ENCODE data around the gene BCL7A. TPM values are rescaled to one million over a fixed set of nuclear protein-coding genes. Genes with fewer than 3 reads are reported as not detected.
A peak's percentile ranks its signal among the peaks of the same experiment; 100 is the strongest.

The BCL7A gene
- total and polyA plus RNA-seq, 10 of the 15 experiments (the other 5 are each of a cell fraction or from before 2014, with no cell fraction given): 0.37 to 17.2 (median 11.7) TPM

GRCh38 chr12:121992059-121992879 lies 29.4 kb upstream of the BCL7A start (continued):
- TF ChIP-seq, protein P1, sequence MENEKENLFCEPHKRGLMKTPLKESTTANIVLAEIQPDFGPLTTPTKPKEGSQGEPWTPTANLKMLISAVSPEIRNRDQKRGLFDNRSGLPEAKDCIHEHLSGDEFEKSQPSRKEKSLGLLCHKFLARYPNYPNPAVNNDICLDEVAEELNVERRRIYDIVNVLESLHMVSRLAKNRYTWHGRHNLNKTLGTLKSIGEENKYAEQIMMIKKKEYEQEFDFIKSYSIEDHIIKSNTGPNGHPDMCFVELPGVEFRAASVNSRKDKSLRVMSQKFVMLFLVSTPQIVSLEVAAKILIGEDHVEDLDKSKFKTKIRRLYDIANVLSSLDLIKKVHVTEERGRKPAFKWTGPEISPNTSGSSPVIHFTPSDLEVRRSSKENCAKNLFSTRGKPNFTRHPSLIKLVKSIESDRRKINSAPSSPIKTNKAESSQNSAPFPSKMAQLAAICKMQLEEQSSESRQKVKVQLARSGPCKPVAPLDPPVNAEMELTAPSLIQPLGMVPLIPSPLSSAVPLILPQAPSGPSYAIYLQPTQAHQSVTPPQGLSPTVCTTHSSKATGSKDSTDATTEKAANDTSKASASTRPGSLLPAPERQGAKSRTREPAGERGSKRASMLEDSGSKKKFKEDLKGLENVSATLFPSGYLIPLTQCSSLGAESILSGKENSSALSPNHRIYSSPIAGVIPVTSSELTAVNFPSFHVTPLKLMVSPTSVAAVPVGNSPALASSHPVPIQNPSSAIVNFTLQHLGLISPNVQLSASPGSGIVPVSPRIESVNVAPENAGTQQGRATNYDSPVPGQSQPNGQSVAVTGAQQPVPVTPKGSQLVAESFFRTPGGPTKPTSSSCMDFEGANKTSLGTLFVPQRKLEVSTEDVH (IDR thresholded peaks at IDR 0.05; ENCODE audit: low read depth, partially characterized antibody): no peak
- peak; percentile 72 for TF ChIP-seq RELB (IDR thresholded peaks at IDR 0.05; ENCODE audit: low read depth)
- no peak for TF ChIP-seq POLR2AphosphoS2 (IDR thresholded peaks at IDR 0.05; ENCODE audit: low read depth, low read length)
- TF ChIP-seq CREB1 (IDR thresholded peaks at IDR 0.05; ENCODE audit: low read depth): peak; percentile 44; the same call in 1 of the 2 replicates
- no peak for TF ChIP-seq RFX5 (IDR thresholded peaks at IDR 0.05; ENCODE audit: low read depth, low read length)
- peak; percentile 13; the same call in 1 of the 2 replicates for TF ChIP-seq RAD21 (IDR thresholded peaks at IDR 0.05; ENCODE audit: insufficient read depth, low read depth, low read length)
- peak; percentile 63; the same call in 1 of the 2 replicates for TF ChIP-seq NBN (IDR thresholded peaks at IDR 0.05)
- TF ChIP-seq NR2C2 (IDR thresholded peaks at IDR 0.05; ENCODE audit: borderline replicate concordance, control insufficient read depth, insufficient read length, low read depth): no peak
- TF ChIP-seq BACH1 (IDR thresholded peaks at IDR 0.05; ENCODE audit: borderline replicate concordance): peak; percentile 68; the same call in 1 of the 2 replicates
- TF ChIP-seq USF1 (IDR thresholded peaks at IDR 0.05; ENCODE audit: borderline replicate concordance, extremely low read length, insufficient read depth, low read depth, low read length): peak; percentile 22
- peak; percentile 88 for TF ChIP-seq NFIC (IDR thresholded peaks at IDR 0.05; ENCODE audit: low read depth, low read length)
- TF ChIP-seq PKNOX1 (IDR thresholded peaks at IDR 0.05): peak; percentile 90
- peak; percentile 96 for TF ChIP-seq EED (IDR thresholded peaks at IDR 0.05; ENCODE audit: low read depth)
- no peak for TF ChIP-seq IRF5 (IDR thresholded peaks at IDR 0.05; ENCODE audit: borderline replicate concordance)
- TF ChIP-seq BCL11A (IDR thresholded peaks at IDR 0.05; ENCODE audit: low read depth, low read length): peak; percentile 94
- TF ChIP-seq HCFC1 (IDR thresholded peaks at IDR 0.05; ENCODE audit: low read length): no peak
- TF ChIP-seq, protein P2, sequence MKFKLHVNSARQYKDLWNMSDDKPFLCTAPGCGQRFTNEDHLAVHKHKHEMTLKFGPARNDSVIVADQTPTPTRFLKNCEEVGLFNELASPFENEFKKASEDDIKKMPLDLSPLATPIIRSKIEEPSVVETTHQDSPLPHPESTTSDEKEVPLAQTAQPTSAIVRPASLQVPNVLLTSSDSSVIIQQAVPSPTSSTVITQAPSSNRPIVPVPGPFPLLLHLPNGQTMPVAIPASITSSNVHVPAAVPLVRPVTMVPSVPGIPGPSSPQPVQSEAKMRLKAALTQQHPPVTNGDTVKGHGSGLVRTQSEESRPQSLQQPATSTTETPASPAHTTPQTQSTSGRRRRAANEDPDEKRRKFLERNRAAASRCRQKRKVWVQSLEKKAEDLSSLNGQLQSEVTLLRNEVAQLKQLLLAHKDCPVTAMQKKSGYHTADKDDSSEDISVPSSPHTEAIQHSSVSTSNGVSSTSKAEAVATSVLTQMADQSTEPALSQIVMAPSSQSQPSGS (IDR thresholded peaks at IDR 0.05; ENCODE audit: low read length): peak; percentile 90
- no peak for TF ChIP-seq PML (IDR thresholded peaks at IDR 0.05; ENCODE audit: low read length)
- peak in 1 of 2 experiments; percentile 72; a peak in 2 of 4 replicates for TF ChIP-seq ETV6 (conservative IDR thresholded peaks at IDR 0.05 in 1 of 2, IDR thresholded peaks at IDR 0.05 in 1 of 2; ENCODE audit: borderline replicate concordance in 1 of 2, low read depth in 1 of 2)

Measured in GM12878 (cell line).